GM12872 (cell line): Measurements from ENCODE around the gene TANGO6.

Source experiments
- TF ChIP-seq, protein P1 (sequence below): IDR thresholded peaks from 3 replicates; pipeline ENCODE4 v1.5.1; 2011; ENCODE audit warnings: low read depth, mild to moderate bottlenecking, low read length, moderate library complexity; ENCODE audit not compliant: insufficient read depth

The TANGO6 gene

DNA sequence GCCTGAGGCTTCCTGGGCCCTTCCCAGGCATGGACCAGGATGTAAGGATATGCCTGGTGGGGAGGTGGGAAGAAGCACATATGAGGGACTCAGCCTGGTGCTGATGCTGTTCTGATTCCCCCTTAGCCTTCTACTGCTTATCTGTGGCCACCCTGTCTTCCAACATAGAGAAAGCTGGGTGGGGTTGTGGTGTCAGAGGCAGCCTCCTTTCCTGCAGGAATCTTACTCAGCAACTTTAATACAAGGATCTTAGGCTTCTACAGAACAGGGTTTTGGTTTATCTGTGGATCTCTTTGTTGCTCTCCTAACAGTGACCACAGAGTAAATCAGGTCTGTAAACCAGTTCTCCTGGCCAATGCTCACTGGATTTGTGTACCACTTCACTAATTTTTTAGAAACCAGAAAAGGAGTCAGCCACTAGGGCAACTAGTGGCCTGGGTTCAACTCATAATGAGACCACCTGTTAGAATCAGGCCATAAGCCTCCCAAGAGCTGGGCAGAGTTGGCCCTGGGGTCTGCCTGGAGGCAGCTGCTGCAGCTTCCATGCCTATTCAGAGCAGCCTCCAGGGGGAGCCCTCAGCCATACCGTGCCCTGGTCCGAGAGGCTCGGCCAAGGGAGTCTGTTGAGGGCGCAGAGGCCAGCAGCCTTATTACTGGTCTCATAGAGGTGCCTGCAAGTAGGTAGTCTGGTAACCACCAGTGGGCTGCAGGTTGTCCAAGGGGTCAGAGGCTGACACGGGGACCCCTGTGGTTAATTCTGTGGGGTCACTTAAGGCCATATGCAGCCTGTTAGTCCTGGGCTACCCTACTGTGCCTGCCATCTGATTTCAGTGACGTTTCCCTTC lies 269.2 kb downstream of the TANGO6 start:
- TF ChIP-seq, protein P1, sequence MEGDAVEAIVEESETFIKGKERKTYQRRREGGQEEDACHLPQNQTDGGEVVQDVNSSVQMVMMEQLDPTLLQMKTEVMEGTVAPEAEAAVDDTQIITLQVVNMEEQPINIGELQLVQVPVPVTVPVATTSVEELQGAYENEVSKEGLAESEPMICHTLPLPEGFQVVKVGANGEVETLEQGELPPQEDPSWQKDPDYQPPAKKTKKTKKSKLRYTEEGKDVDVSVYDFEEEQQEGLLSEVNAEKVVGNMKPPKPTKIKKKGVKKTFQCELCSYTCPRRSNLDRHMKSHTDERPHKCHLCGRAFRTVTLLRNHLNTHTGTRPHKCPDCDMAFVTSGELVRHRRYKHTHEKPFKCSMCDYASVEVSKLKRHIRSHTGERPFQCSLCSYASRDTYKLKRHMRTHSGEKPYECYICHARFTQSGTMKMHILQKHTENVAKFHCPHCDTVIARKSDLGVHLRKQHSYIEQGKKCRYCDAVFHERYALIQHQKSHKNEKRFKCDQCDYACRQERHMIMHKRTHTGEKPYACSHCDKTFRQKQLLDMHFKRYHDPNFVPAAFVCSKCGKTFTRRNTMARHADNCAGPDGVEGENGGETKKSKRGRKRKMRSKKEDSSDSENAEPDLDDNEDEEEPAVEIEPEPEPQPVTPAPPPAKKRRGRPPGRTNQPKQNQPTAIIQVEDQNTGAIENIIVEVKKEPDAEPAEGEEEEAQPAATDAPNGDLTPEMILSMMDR: peak; percentile 85

DNA sequence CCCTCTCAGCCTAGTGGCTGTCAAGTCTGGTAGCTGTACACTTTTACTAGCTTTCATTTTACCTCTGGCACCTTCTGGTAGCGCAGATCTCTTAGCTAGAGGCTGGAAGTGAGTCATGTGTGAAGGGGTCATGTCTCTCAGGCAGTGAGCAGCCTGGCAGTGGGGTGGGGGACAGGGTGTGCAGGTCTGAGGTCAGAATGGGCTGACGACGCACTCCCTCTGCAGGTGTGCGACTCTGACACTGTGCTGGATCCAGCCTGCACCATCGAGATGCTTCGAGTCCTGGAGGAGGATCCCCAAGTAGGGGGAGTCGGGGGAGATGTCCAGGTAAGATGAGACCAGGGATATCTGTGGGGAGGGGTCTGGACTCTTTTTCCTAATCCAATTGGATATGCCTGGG lies 269.9 kb downstream of the TANGO6 start:
- TF ChIP-seq, protein P1: no peak

DNA sequence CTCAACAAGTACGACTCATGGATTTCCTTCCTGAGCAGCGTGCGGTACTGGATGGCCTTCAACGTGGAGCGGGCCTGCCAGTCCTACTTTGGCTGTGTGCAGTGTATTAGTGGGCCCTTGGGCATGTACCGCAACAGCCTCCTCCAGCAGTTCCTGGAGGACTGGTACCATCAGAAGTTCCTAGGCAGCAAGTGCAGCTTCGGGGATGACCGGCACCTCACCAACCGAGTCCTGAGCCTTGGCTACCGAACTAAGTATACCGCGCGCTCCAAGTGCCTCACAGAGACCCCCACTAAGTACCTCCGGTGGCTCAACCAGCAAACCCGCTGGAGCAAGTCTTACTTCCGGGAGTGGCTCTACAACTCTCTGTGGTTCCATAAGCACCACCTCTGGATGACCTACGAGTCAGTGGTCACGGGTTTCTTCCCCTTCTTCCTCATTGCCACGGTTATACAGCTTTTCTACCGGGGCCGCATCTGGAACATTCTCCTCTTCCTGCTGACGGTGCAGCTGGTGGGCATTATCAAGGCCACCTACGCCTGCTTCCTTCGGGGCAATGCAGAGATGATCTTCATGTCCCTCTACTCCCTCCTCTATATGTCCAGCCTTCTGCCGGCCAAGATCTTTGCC lies 271.1 kb downstream of the TANGO6 start:
- TF ChIP-seq, protein P1: no peak

DNA sequence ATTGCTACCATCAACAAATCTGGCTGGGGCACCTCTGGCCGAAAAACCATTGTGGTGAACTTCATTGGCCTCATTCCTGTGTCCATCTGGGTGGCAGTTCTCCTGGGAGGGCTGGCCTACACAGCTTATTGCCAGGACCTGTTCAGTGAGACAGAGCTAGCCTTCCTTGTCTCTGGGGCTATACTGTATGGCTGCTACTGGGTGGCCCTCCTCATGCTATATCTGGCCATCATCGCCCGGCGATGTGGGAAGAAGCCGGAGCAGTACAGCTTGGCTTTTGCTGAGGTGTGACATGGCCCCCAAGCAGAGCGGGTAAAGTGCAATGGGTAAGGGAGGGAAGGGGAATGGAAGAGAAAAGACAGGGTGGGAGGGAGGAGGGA lies 271.6 kb downstream of the TANGO6 start:
- TF ChIP-seq, protein P1: no peak

- TF ChIP-seq, protein P1: no peak
Measured at GRCh38 chr16:69115361-69115760, 272.0 kb downstream of the TANGO6 start.

- TF ChIP-seq, protein P1: no peak
Measured at GRCh38 chr16:69115837-69116236, 272.5 kb downstream of the TANGO6 start.

DNA sequence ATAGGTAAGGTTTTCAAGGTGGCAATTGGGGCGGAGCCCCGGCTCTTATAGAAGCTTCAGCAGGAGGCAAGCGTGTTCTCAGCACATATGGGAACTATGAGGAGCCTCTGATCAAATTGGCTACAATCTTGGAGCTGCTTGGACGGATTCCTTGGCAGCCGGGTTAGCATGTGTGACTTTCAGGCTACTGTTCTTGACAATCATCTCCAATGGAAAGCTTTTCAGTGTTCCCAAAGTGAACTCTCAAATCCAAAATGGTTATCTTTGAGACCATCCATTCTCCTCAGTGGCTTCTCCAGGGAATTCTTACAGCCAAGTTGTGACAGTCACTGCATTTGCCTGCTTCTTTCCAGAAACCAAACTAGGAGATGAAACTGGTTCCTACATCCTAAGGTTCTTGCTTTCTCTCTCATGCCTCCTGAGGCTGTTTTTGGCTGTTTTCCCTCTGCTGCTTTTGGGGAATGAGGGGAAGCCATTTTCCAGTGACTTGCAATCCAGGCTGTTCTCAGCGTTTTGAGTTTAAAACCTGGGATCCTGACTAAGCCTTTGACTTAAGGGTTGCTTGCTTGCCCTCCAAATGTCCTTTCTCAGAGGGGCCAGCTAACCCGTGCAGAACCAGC lies 273.0 kb downstream of the TANGO6 start:
- TF ChIP-seq, protein P1: no peak
